ENCODE measurements around the gene KCNT1.

GRCh38 chr9:135833864-135834263 is 131.9 kb downstream of the KCNT1 start:
- TF ChIP-seq TAF1 (IDR thresholded peaks at IDR 0.05; ENCODE audit: borderline replicate concordance, insufficient read depth, low read length) (no peak), POLR2AphosphoS5 (IDR thresholded peaks at IDR 0.05; ENCODE audit: low read depth, low read length) (no peak), REST (IDR thresholded peaks at IDR 0.05; ENCODE audit: insufficient read depth in 1 of 2, low read depth in 2 of 2, low read length in 2 of 2) (no peak), SIN3A (IDR thresholded peaks at IDR 0.05; ENCODE audit: borderline replicate concordance, insufficient read depth, low read length) (no peak), FOXP2 (optimal IDR thresholded peaks at IDR 0.05; ENCODE audit: borderline replicate concordance, extremely low read depth, extremely low read length, insufficient read depth) (no peak)

Data from PFSK-1 (cell line).